HepG2 (cell line): ENCODE measurements around the gene UBE2U. TPM values are rescaled to one million over a fixed set of nuclear protein-coding genes. Genes with fewer than 3 reads are reported as not detected.

ENCODE experiments used
- ATAC-seq: fragments of 200-7000 bp; cut with Tn5 transposase; 3 replicates; pipeline ENCODE4 v1.9.1; 2020; ENCODE audit warnings: mild to moderate bottlenecking, moderate library complexity
- BruUV-seq: library from RNA; stranded (reverse); fragments of 400-500 nt; replicated peaks from 2 replicates; lab custom pipeline; 2021; lab: Mats Ljungman, UMichigan
- CTCF ChIA-PET: fragments of 300-600 bp; formaldehyde crosslinking; extraction: SDS; loops from one replicate; lab custom pipeline; 2021; ENCODE audit warnings: low total read pairs, inconsistent platforms, low intra/inter-chr PET ratio; lab: Yijun Ruan, JAX
- POLR2A ChIA-PET: fragments of 350-600 bp; sonication (Branson Sonifier 250); formaldehyde crosslinking; loops from one replicate; lab custom pipeline; 2020; ENCODE audit warnings: antibody characterized with exemption, inconsistent platforms; lab: Yijun Ruan, JAX
- DNase-seq: peaks from one replicate; pipeline ENCODE4 v3.0.0-alpha.2; 2015; ENCODE audit warnings: low spot score
- FAIRE-seq: peaks from 3 replicates; lab custom pipeline; 2011; peaks lifted over from hg19 to GRCh38; lab: Jason Lieb, UNC
- H2AFZ ChIP-seq: one replicate; pipeline ENCODE4 v1.6.1; 2011; ENCODE audit warnings: low read length, inconsistent platforms
- H3K27ac ChIP-seq: fragments of 300-600 bp; 3 replicates; pipeline ENCODE4 v1.8.0; 2011; ENCODE audit warnings: mixed run types, mild to moderate bottlenecking, mixed read lengths, low read length, inconsistent platforms; ENCODE audit not compliant: insufficient read depth; ENCODE audit errors: extremely low read length
- H3K27me3 ChIP-seq, 2 experiments: fragments of 200-600 bp in 1 of 2; 2 replicates in 1 of 2; 3 replicates in 1 of 2; pipeline versions ENCODE4 v1.6.0 to v1.8.0; 2011; ENCODE audit warnings: low read length in 2 of 2, mild to moderate bottlenecking in 2 of 2, moderate library complexity in 2 of 2, inconsistent platforms in 1 of 2; ENCODE audit not compliant: insufficient read depth in 2 of 2, control insufficient read depth in 1 of 2
- H3K36me3 ChIP-seq, 2 experiments: fragments of 200-600 bp in 1 of 2; replicated peaks in 1 of 2; 2 replicates in 1 of 2; 3 replicates in 1 of 2; pipeline versions ENCODE4 v1.5.1 to v1.8.0; 2011; ENCODE audit warnings: low read length in 2 of 2, inconsistent platforms in 1 of 2; ENCODE audit not compliant: insufficient read depth in 2 of 2, control insufficient read depth in 1 of 2
- H3K4me1 ChIP-seq: 2 replicates; pipeline ENCODE4 v1.5.1; 2012; ENCODE audit warnings: low read length, inconsistent platforms; ENCODE audit not compliant: insufficient read depth
- H3K4me2 ChIP-seq: 2 replicates; pipeline ENCODE4 v1.6.0; 2011; ENCODE audit warnings: low read depth, low read length, inconsistent platforms
- H3K4me3 ChIP-seq, 3 experiments: fragments of 200-600 bp in 1 of 3; sonication (generic), shearing (Covaris generic) in 1 of 3; replicated peaks in 1 of 3; 2 replicates each; pipeline ENCODE4 v1.5.1; 2011 to 2016; ENCODE audit warnings: low read length in 3 of 3, inconsistent platforms in 2 of 3, low read depth in 2 of 3, mild to moderate bottlenecking in 2 of 3, control low read depth in 1 of 3, mixed read lengths in 1 of 3; ENCODE audit not compliant: insufficient read depth in 1 of 3
- H3K79me2 ChIP-seq: one replicate; pipeline ENCODE4 v1.6.1; 2011; ENCODE audit warnings: low read length, inconsistent platforms; ENCODE audit not compliant: insufficient read depth
- H3K9ac ChIP-seq: 2 replicates; pipeline ENCODE4 v1.6.0; 2011; ENCODE audit warnings: mild to moderate bottlenecking, low read depth, low read length, inconsistent platforms; ENCODE audit not compliant: insufficient read depth
- H3K9me3 ChIP-seq: 2 replicates; pipeline ENCODE4 v1.5.1; 2012; ENCODE audit warnings: mild to moderate bottlenecking, low read length
- H4K20me1 ChIP-seq: 2 replicates; pipeline ENCODE4 v1.6.0; 2011; ENCODE audit warnings: inconsistent platforms, mild to moderate bottlenecking, low read length, moderate library complexity; ENCODE audit not compliant: insufficient read depth
- ATF3 ChIP-seq: sonication (generic); formaldehyde crosslinking; IDR thresholded peaks from 2 replicates; pipeline ENCODE4 v1.4.0; 2020; ENCODE audit warnings: missing genetic modification reagents
- EEA1 ChIP-seq: sonication (generic); formaldehyde crosslinking; IDR thresholded peaks from 2 replicates; pipeline ENCODE4 v1.5.1; 2020; ENCODE audit warnings: mild to moderate bottlenecking, missing genetic modification reagents, borderline replicate concordance
- ISX ChIP-seq: sonication (generic); formaldehyde crosslinking; conservative IDR thresholded peaks from 2 replicates; pipeline ENCODE4 v1.5.0; 2020; ENCODE audit warnings: missing genetic modification reagents
- KDM3A ChIP-seq: IDR thresholded peaks from 2 replicates; pipeline ENCODE4 v1.6.1; 2018; ENCODE audit warnings: low read depth, missing compliant biosample characterization
- RARA ChIP-seq: IDR thresholded peaks from 2 replicates; pipeline ENCODE4 v1.6.1; 2016; ENCODE audit warnings: missing genetic modification reagents, missing compliant biosample characterization
- SMAD9 ChIP-seq: sonication (generic); formaldehyde crosslinking; IDR thresholded peaks from 2 replicates; pipeline ENCODE4 v1.5.1; 2020; ENCODE audit warnings: mild to moderate bottlenecking, missing genetic modification reagents
- SYNCRIP ChIP-seq: fragments of 200-400 bp; formaldehyde crosslinking; IDR thresholded peaks from 2 replicates; pipeline ENCODE4 v1.6.1; 2018; ENCODE audit warnings: mild to moderate bottlenecking, low read depth, low read length; ENCODE audit not compliant: insufficient read depth
- U2AF2 ChIP-seq: fragments of 200-400 bp; formaldehyde crosslinking; IDR thresholded peaks from 2 replicates; pipeline ENCODE4 v1.6.1; 2017; ENCODE audit warnings: low read depth, mild to moderate bottlenecking, low read length
- ZNF460 ChIP-seq: sonication (generic); formaldehyde crosslinking; IDR thresholded peaks from 2 replicates; pipeline ENCODE4 v1.5.1; 2020; ENCODE audit warnings: missing genetic modification reagents, mild to moderate bottlenecking, borderline replicate concordance
- ZNF609 ChIP-seq: sonication (generic); formaldehyde crosslinking; IDR thresholded peaks from 2 replicates; pipeline ENCODE4 v1.4.0; 2020; ENCODE audit warnings: mild to moderate bottlenecking, missing genetic modification reagents, borderline replicate concordance
- ZSCAN5A ChIP-seq: sonication (generic); formaldehyde crosslinking; IDR thresholded peaks from 2 replicates; pipeline ENCODE4 v1.8.0; 2022; ENCODE audit warnings: mild to moderate bottlenecking, missing genetic modification reagents, borderline replicate concordance
- ZXDC ChIP-seq: sonication (generic); formaldehyde crosslinking; IDR thresholded peaks from 2 replicates; pipeline ENCODE4 v1.5.0; 2020; ENCODE audit warnings: mild to moderate bottlenecking, missing genetic modification reagents
- WGBS: methylation state at CpG from one replicate; pipeline ENCODE4 v1.1.6; 2017; ENCODE audit warnings: low lambda C conversion rate; 5-methylcytosine and 5-hydroxymethylcytosine counted together
- in situ Hi-C: cut with HindIII; loops from 2 replicates; pipeline ENCODE4 v1.10.0; 2017; ENCODE audit warnings: low pct_unique_long_range_greater_than_20kb; ENCODE audit not compliant: extremely low pct_ligation_motif_present
- intact Hi-C: fragments of 100-400 bp; cut with micrococcal nuclease; formaldehyde crosslinking; loops from one replicate; pipeline ENCODE4 v1.10.0; 2022; ENCODE audit not compliant: unreplicated experiment
- polyA plus RNA-seq, 8 experiments: library from polyadenylated mRNA; depleted of rRNA in 3 of 8; stranded (reverse) in 7 of 8; unstranded in 1 of 8; fragments of >200 nt; fragmentation: Illumina TruSeq in 4 of 8; extraction: Trizol in 4 of 8; gene quantifications; 2 replicates each; pipeline versions ENCODE4 v1.2.1 to v1.2.3, GENCODE V29; 2011 to 2016; ENCODE audit warnings: low read depth in 4 of 8, missing spikeins in 1 of 8, mixed read lengths in 1 of 8; ENCODE audit not compliant: insufficient read depth in 1 of 8
- total RNA-seq, 5 experiments: library from RNA; depleted of rRNA; stranded (reverse); fragments of >200 nt; fragmentation: Illumina TruSeq; extraction: Trizol; gene quantifications; 2 replicates each; pipeline ENCODE4 v1.2.3, GENCODE V29; 2016; ENCODE audit warnings: low read depth in 1 of 5

Gene UBE2U
- total and polyA plus RNA-seq, 2 of the 13 experiments (the other 11 are each of a cell fraction or from before 2014, with no cell fraction given): not detected

GRCh38 chr1:64172458-64172983 lies 30.9 kb upstream of the UBE2U start (continued):
- no peak for TF ChIP-seq ZSCAN5A (CRISPR knock-in tag)

GRCh38 chr1:64173336-64173940 lies 30.0 kb upstream of the UBE2U start:
- intact Hi-C loops: no loop called here
- 53% methylated on average over 5 of the region's 6 CpGs for WGBS
- H3K4me3 ChIP-seq: no peak overlapping the region
- H3K36me3 ChIP-seq: no peaks in the 10 kb centered on the region
- H3K4me2 ChIP-seq: no peak overlapping the region
- ChIA-PET POLR2A (no interaction called here), CTCF (no interaction called here)
- no peaks in the 10 kb centered on the region for H3K9me3 ChIP-seq
- H4K20me1 ChIP-seq: no peaks in the 10 kb centered on the region
- in situ Hi-C loops: no loop called here
- H3K27ac ChIP-seq: no peak overlapping the region
- DNase-seq (no peak), ATAC-seq (no peak), FAIRE-seq (no peak)
- no peaks in the 10 kb centered on the region for H3K4me1 ChIP-seq
- H3K9ac ChIP-seq: no peak overlapping the region
- no peaks in the 10 kb centered on the region for H3K27me3 ChIP-seq
- H2AFZ ChIP-seq: no peak overlapping the region
- H3K79me2 ChIP-seq: no peaks in the 10 kb centered on the region
- BruUV-seq: no TSS peak
- TF ChIP-seq ISX (CRISPR knock-in tag) (no peak), U2AF2 (no peak), ZNF460 (CRISPR knock-in tag) (no peak), ZNF609 (CRISPR knock-in tag) (no peak), EEA1 (CRISPR knock-in tag) (no peak), KDM3A (no peak), ATF3 (CRISPR knock-in tag) (no peak), ZXDC (CRISPR knock-in tag) (no peak), SMAD9 (no peak), SYNCRIP (no peak), RARA (CRISPR knock-in tag) (no peak)
